Esophagus squamous epithelium (tissue), 5 donors: ENCODE measurements around the gene SENP7. TPM values are rescaled to one million over a fixed set of nuclear protein-coding genes. Genes with fewer than 3 reads are reported as not detected.

Experiments
- DNase-seq: peaks from one replicate; lab custom pipeline; 2025; lab: John Stamatoyannopoulos, UW
- H3K27ac ChIP-seq, 4 donors: fragments of 200-600 bp; sonication (generic); one replicate each; pipeline ENCODE4 v1.5.1; 2016 to 2019; ENCODE audit warnings: mild to moderate bottlenecking in 1 of 4
- H3K27me3 ChIP-seq, 4 donors: fragments of 200-600 bp; sonication (generic); 1 replicate in 3 of 4; 2 replicates in 1 of 4; pipeline versions ENCODE4 v1.5.1 to v1.6.0; 2017 to 2021; ENCODE audit warnings: antibody characterized with exemption in 1 of 4
- H3K36me3 ChIP-seq, 3 donors: fragments of 200-600 bp; sonication (generic); one replicate each; pipeline ENCODE4 v1.5.1; 2016 to 2019
- H3K4me1 ChIP-seq, 3 donors: fragments of 200-600 bp; sonication (generic); one replicate each; pipeline ENCODE4 v1.5.1; 2017 to 2019
- H3K4me3 ChIP-seq, 4 donors: fragments of 200-600 bp; sonication (generic); 1 replicate in 3 of 4; 2 replicates in 1 of 4; pipeline ENCODE4 v1.5.1; 2016 to 2019; ENCODE audit warnings: mild to moderate bottlenecking in 2 of 4, moderate library complexity in 1 of 4
- H3K9me3 ChIP-seq, 3 donors: fragments of 200-600 bp; sonication (generic); one replicate each; pipeline ENCODE4 v1.5.1; 2016 to 2019
- CTCF ChIP-seq, 6 experiments: fragments of 450-650 bp in 4 of 6; fragments of 200-600 bp in 2 of 6; sonication (generic) in 2 of 6; IDR thresholded peaks; one replicate each; pipeline ENCODE4 v1.5.1; 2016 to 2019; ENCODE audit warnings: antibody characterized with exemption in 6 of 6, mild to moderate bottlenecking in 4 of 6, moderate library complexity in 4 of 6
- POLR2A ChIP-seq, 4 donors: fragments of 450-650 bp; IDR thresholded peaks; one replicate each; pipeline ENCODE4 v1.6.1; 2017; ENCODE audit warnings: antibody characterized with exemption in 4 of 4, mild to moderate bottlenecking in 4 of 4, moderate library complexity in 3 of 4
- WGBS, 2 donors: methylation state at CpG; one replicate each; pipeline ENCODE4 v1.1.5; 2018; 5-methylcytosine and 5-hydroxymethylcytosine counted together
- intact Hi-C: fragments of 100-400 bp; cut with DNase I; formaldehyde crosslinking; loops from one replicate; pipeline ENCODE4 v1.15.0; 2022
- small RNA-seq, 4 donors: library from RNA; depleted of rRNA; stranded (forward); fragments of <200 nt; gene quantifications; one replicate each; pipeline ENCODE3, GENCODE V24; 2016
- total RNA-seq, 4 donors: library from RNA; depleted of rRNA; stranded (reverse); fragments of >200 nt; gene quantifications; one replicate each; pipeline ENCODE4 v1.1.0, GENCODE V29; 2016
- donor health status: DM: yes; HTN: yes; CAD: no.

The SENP7 gene
- total RNA-seq, 4 donors from 2014 or later, result 6.0 to 18.9 (median 9.5) TPM

GRCh38 chr3:101279765-101280385 lies 233.1 kb downstream of the SENP7 start:
- intact Hi-C loops, result no loop called here
- H3K27ac ChIP-seq, result no peak overlapping the region
- no peaks in the 10 kb centered on the region for H3K9me3 ChIP-seq
- H3K27me3 ChIP-seq, result no peaks in the 10 kb centered on the region
- H3K4me3 ChIP-seq, result no peak overlapping the region
- WGBS, 2 donors, result 67 to 88% methylated on average over 1 of the region's 1 CpG
- no peak for TF ChIP-seq POLR2A (IDR thresholded peaks at IDR 0.05)
- no peak for TF ChIP-seq CTCF (IDR thresholded peaks at IDR 0.05)
- no peaks in the 10 kb centered on the region for H3K36me3 ChIP-seq
- H3K4me1 ChIP-seq, result no peaks in the 10 kb centered on the region
- no peak for DNase-seq

- no peaks in the 10 kb centered on the region for H3K4me1 ChIP-seq
- no peaks in the 10 kb centered on the region for H3K9me3 ChIP-seq
- H3K4me3 ChIP-seq, result no peak overlapping the region
- no peaks in the 10 kb centered on the region for H3K36me3 ChIP-seq
- H3K27ac ChIP-seq, result no peak overlapping the region
- TF ChIP-seq CTCF (IDR thresholded peaks at IDR 0.05) (no peak), POLR2A (IDR thresholded peaks at IDR 0.05) (no peak)
- no peak for DNase-seq
- intact Hi-C loops, result no loop called here
- no peaks in the 10 kb centered on the region for H3K27me3 ChIP-seq
Measured at GRCh38 chr3:101279162-101279561, 233.8 kb downstream of the SENP7 start.

GRCh38 chr3:101278727-101279126 lies 234.3 kb downstream of the SENP7 start:
- Histone ChIP-seq H3K27ac (no peak overlapping the region), H3K27me3 (no peaks in the 10 kb centered on the region), H3K9me3 (no peaks in the 10 kb centered on the region), H3K4me1 (no peaks in the 10 kb centered on the region), H3K4me3 (no peak overlapping the region), H3K36me3 (no peaks in the 10 kb centered on the region)
- intact Hi-C loops, result no loop called here
- TF ChIP-seq POLR2A (IDR thresholded peaks at IDR 0.05) (no peak), CTCF (IDR thresholded peaks at IDR 0.05) (no peak)
- DNase-seq, result no peak

Small RNA genes within 50 kb of the gene (small RNA-seq; reads per million reads assigned to genes)
- 0 reads per million in 4 donors for gene RF00019

Other genes with a start within 250 kb of the SENP7 start
- under 1 TPM in 3 of 4 donors, not detected in 1; 0.04 to 0.19 (median 0.09) TPM for gene IMPG2, start 192.6 kb downstream of the SENP7 start, total RNA-seq
- 10 to 100 TPM; 15.3 to 32.8 (median 27.7) TPM for gene TRMT10C, start 48.7 kb upstream of the SENP7 start, total RNA-seq
- gene PCNP, start 61.0 kb upstream of the SENP7 start, total RNA-seq, result 100 to 1,000 TPM in 1 of 4 donors, 10 to 100 TPM in 3; 36.2 to 106 (median 56.9) TPM
- 10 to 100 TPM; 12.7 to 26.9 (median 18.8) TPM for gene ZBTB11, start 163.9 kb upstream of the SENP7 start, total RNA-seq
- 1,000 to 10,000 TPM in 3 of 4 donors, 100 to 1,000 TPM in 1; 781 to 1,769 (median 1,391) TPM for gene RPL24, start 173.5 kb upstream of the SENP7 start, total RNA-seq
- gene CEP97, start 211.4 kb upstream of the SENP7 start, total RNA-seq, result 1 to 10 TPM; 3.0 to 6.7 (median 5.9) TPM